NT2/D1 (cell line): ENCODE data around the gene CROCC.

Source experiments
- SUZ12 ChIP-seq: IDR thresholded peaks from 2 replicates; pipeline ENCODE4 v1.6.1; 2011; ENCODE audit not compliant: insufficient read length, insufficient read depth; ENCODE audit errors: extremely low read depth
- YY1 ChIP-seq: IDR thresholded peaks from 2 replicates; pipeline ENCODE4 v1.6.1; 2011; ENCODE audit not compliant: insufficient read length, insufficient read depth
- ZNF274 ChIP-seq: IDR thresholded peaks from 2 replicates; pipeline ENCODE4 v1.6.1; 2011; ENCODE audit warnings: mild to moderate bottlenecking, low read depth, low read length

GRCh38 chr1:16913181-16913832, 8.4 kb upstream of the CROCC start:
- no peak for TF ChIP-seq YY1
- TF ChIP-seq SUZ12 = no peak
- no peak for TF ChIP-seq ZNF274
